PC-9 (cell line): Measurements from ENCODE around the gene EML2. TPM values are rescaled to one million over a fixed set of nuclear protein-coding genes. Genes with fewer than 3 reads are reported as not detected.

Experiments used
- BruUV-seq: library from RNA; stranded (reverse); fragments of 400-500 nt; replicated peaks from 2 replicates; lab custom pipeline; 2021; lab: Mats Ljungman, UMichigan
- CTCF ChIA-PET: fragments of 300-600 bp; sonication (Branson Sonifier 250); formaldehyde crosslinking; loops from one replicate; lab custom pipeline; 2022; ENCODE audit warnings: antibody characterized with exemption; lab: Charles Lee
- POLR2A ChIA-PET: fragments of 300-600 bp; sonication (Branson Sonifier 250); formaldehyde crosslinking; loops from one replicate; lab custom pipeline; 2022; ENCODE audit warnings: antibody characterized with exemption; ENCODE audit not compliant: unreplicated experiment; lab: Charles Lee
- DNase-seq, 2 experiments: peaks; one replicate each; pipeline versions ENCODE4 v3.0.0 to v3.0.0-alpha.2; 2015 to 2022; ENCODE audit warnings: mixed read lengths in 1 of 2
- H2AFZ ChIP-seq: fragments of 200-600 bp; sonication (generic); 2 replicates; pipeline ENCODE4 v1.8.1; 2017; ENCODE audit warnings: antibody characterized with exemption
- H3F3A ChIP-seq: fragments of 200-600 bp; sonication (generic); 2 replicates; pipeline ENCODE4 v1.8.1; 2017; ENCODE audit warnings: antibody characterized with exemption, mild to moderate bottlenecking, low read depth; ENCODE audit not compliant: insufficient read depth
- H3K27ac ChIP-seq: fragments of 200-600 bp; sonication (generic); 2 replicates; pipeline ENCODE4 v1.6.1; 2016; ENCODE audit warnings: mixed run types
- H3K27me3 ChIP-seq: fragments of 200-600 bp; sonication (generic); 2 replicates; pipeline ENCODE4 v1.6.1; 2016; ENCODE audit warnings: low read depth, mixed run types; ENCODE audit not compliant: insufficient read depth
- H3K36me3 ChIP-seq: fragments of 200-600 bp; sonication (generic); 2 replicates; pipeline ENCODE4 v1.6.1; 2016; ENCODE audit warnings: low read depth, mixed run types
- H3K4me1 ChIP-seq: fragments of 200-600 bp; sonication (generic); replicated peaks from 2 replicates; pipeline ENCODE4 v1.6.1; 2016; ENCODE audit warnings: mixed run types; ENCODE audit not compliant: insufficient read depth
- H3K4me2 ChIP-seq: fragments of 200-600 bp; sonication (generic); 2 replicates; pipeline ENCODE4 v1.6.1; 2017; ENCODE audit warnings: mixed run types
- H3K4me3 ChIP-seq: fragments of 200-600 bp; sonication (generic); 2 replicates; pipeline ENCODE4 v1.6.1; 2016; ENCODE audit warnings: mixed run types
- H3K79me2 ChIP-seq: fragments of 200-600 bp; sonication (generic); 2 replicates; pipeline ENCODE4 v1.6.1; 2017; ENCODE audit warnings: low read depth, mixed run types
- H3K9me2 ChIP-seq: fragments of 200-600 bp; sonication (generic); 2 replicates; pipeline ENCODE4 v1.8.1; 2017; ENCODE audit warnings: mild to moderate bottlenecking; ENCODE audit not compliant: insufficient read depth
- H3K9me3 ChIP-seq: fragments of 200-600 bp; sonication (generic); 2 replicates; pipeline ENCODE4 v1.8.1; 2016; ENCODE audit warnings: low read depth; ENCODE audit not compliant: insufficient read depth
- H4K20me1 ChIP-seq: fragments of 200-600 bp; sonication (generic); 2 replicates; pipeline ENCODE4 v1.8.1; 2017; ENCODE audit not compliant: insufficient read depth
- CTCF ChIP-seq: fragments of 200-600 bp; sonication (generic); conservative IDR thresholded peaks from 2 replicates; pipeline ENCODE4 v1.6.1; 2017; ENCODE audit warnings: mixed run types, antibody characterized with exemption, mild to moderate bottlenecking, moderate library complexity
- EZH2 ChIP-seq: fragments of 200-600 bp; sonication (generic); IDR thresholded peaks from 2 replicates; pipeline ENCODE4 v1.8.0; 2017; ENCODE audit warnings: antibody characterized with exemption, low read depth
- intact Hi-C: fragments of 100-400 bp; cut with micrococcal nuclease; formaldehyde crosslinking; loops from one replicate; pipeline ENCODE4 v1.10.0; 2022; ENCODE audit not compliant: unreplicated experiment
- total RNA-seq: library from RNA; stranded (reverse); gene quantifications from 2 replicates; pipeline ENCODE4 v1.2.3, GENCODE V29; 2021

Gene EML2
- total RNA-seq, 1 experiment from 2014 or later: 61.7 TPM

- H3K36me3 ChIP-seq: no peaks in the 10 kb centered on the region
- H3K9me2 ChIP-seq: no peaks in the 10 kb centered on the region
- no peaks in the 10 kb centered on the region for H3K27me3 ChIP-seq
- H3K4me3 ChIP-seq: no peak overlapping the region
- CTCF ChIA-PET: no interaction called here
- TF ChIP-seq EZH2: no peak
- TF ChIP-seq CTCF: no peak
- H3K4me2 ChIP-seq: peak overlapping the region; percentile 37
- peaks cover 36% of the 10 kb centered on the region for H3K4me1 ChIP-seq
- H3K79me2 ChIP-seq: peaks cover 74% of the 10 kb centered on the region
- no peaks in the 10 kb centered on the region for H3K9me3 ChIP-seq
- POLR2A ChIA-PET: no interaction called here
- peak in 1 of 2 experiments; percentile 76 for DNase-seq
- H3K27ac ChIP-seq: peak overlapping the region; percentile 75
- no TSS peak for BruUV-seq
- no peak overlapping the region for H2AFZ ChIP-seq
- intact Hi-C loops: no loop called here
- H3F3A ChIP-seq: peaks cover 52% of the 10 kb centered on the region
- no peaks in the 10 kb centered on the region for H4K20me1 ChIP-seq
These were observed 70.5 kb downstream of the EML2 start for GRCh38 chr19:45568732-45569131.

GRCh38 chr19:45567609-45568008 lies 71.6 kb downstream of the EML2 start:
- Histone ChIP-seq H3K4me1 (peaks cover 47% of the 10 kb centered on the region), H3F3A (peaks cover 53% of the 10 kb centered on the region), H3K27me3 (no peaks in the 10 kb centered on the region), H3K9me3 (no peaks in the 10 kb centered on the region), H3K27ac (peak overlapping the region; percentile 75; the same call in 1 of the 2 replicates), H3K9me2 (no peaks in the 10 kb centered on the region), H3K36me3 (no peaks in the 10 kb centered on the region), H3K4me2 (0 out of 2 replicates have a peak overlapping the region, but pooled peaks have one; percentile 37), H3K4me3 (no peak overlapping the region), H3K79me2 (peaks cover 66% of the 10 kb centered on the region), H2AFZ (no peak overlapping the region), H4K20me1 (no peaks in the 10 kb centered on the region)
- peak in 1 of 2 experiments; percentile 56 for DNase-seq
- ChIA-PET POLR2A (interaction anchor here (0.7 kb wide), 1 partner anchor 146 kb away, joined by 4 read pairs; no protein-coding TSS in a partner anchor), CTCF (no interaction called here)
- no TSS peak for BruUV-seq
- intact Hi-C loops: no loop called here
- no peak for TF ChIP-seq EZH2
- no peak for TF ChIP-seq CTCF

- no TSS peak for BruUV-seq
- H3K79me2 ChIP-seq: peaks cover 55% of the 10 kb centered on the region
- H3K4me3 ChIP-seq: no peak overlapping the region
- intact Hi-C loops: no loop called here
- POLR2A ChIA-PET: no interaction called here
- H2AFZ ChIP-seq: no peak overlapping the region
- H3K9me2 ChIP-seq: no peaks in the 10 kb centered on the region
- H3K36me3 ChIP-seq: no peaks in the 10 kb centered on the region
- no peak overlapping the region for H3K4me2 ChIP-seq
- TF ChIP-seq CTCF (no peak), EZH2 (no peak)
- CTCF ChIA-PET: interaction anchor here (0.6 kb wide), 1 partner anchor 9 kb away, joined by 3 read pairs; no protein-coding TSS in a partner anchor
- no peak for DNase-seq
- no peaks in the 10 kb centered on the region for H4K20me1 ChIP-seq
- no peak overlapping the region for H3K27ac ChIP-seq
- H3K9me3 ChIP-seq: no peaks in the 10 kb centered on the region
- no peaks in the 10 kb centered on the region for H3K27me3 ChIP-seq
- H3K4me1 ChIP-seq: peaks cover 39% of the 10 kb centered on the region
- peaks cover 49% of the 10 kb centered on the region for H3F3A ChIP-seq
These were observed 74.9 kb downstream of the EML2 start for GRCh38 chr19:45564131-45564780.
